Activated CD8-positive, alpha-beta memory T cell treated with anti-CD3 and anti-CD28 coated beads for 36 hours (primary cell): ENCODE measurements around the gene CAST. TPM values are rescaled to one million over a fixed set of nuclear protein-coding genes. Genes with fewer than 3 reads are reported as not detected.
"Not testable (repeated sequence)": the region's sequence is repeated elsewhere in the genome, so short reads cannot be mapped to it uniquely, and the experiment has no call there.

Source experiments
- CTCF ChIA-PET: fragments of 350-600 bp; sonication (Branson Sonifier 250); formaldehyde crosslinking; loops from one replicate; lab custom pipeline; 2021; ENCODE audit warnings: antibody characterized with exemption; lab: Charles Lee
- POLR2A ChIA-PET: fragments of 350-600 bp; sonication (Branson Sonifier 250); formaldehyde crosslinking; loops from one replicate; lab custom pipeline; 2021; ENCODE audit warnings: antibody characterized with exemption; lab: Charles Lee
- total RNA-seq, 2 experiments: library from RNA; stranded (reverse); gene quantifications; one replicate each; pipeline ENCODE4 v1.2.3, GENCODE V29; 2021

Gene CAST
- 100 to 1,000 TPM; 131 to 133 TPM for total RNA-seq

GRCh38 chr5:96661855-96662724, at the start of gene CAST:
TSS of gene CAST (plus strand) at chr5:96662376. CDS start at chr5:96662423, 47 bp downstream.
- ChIA-PET POLR2A (interaction anchor here (0.7 to 3.1 kb wide), 10 partner anchors 9 to 842 kb away, joined by 3 to 19 read pairs (median 4); partner anchors contain the start of gene LNPEP), CTCF (no interaction called here)

GRCh38 chr5:96614110-96614691, 48.0 kb upstream of the CAST start:
- ChIA-PET CTCF (interaction anchor here (0.8 to 1.4 kb wide), 9 partner anchors 14 to 413 kb away, joined by 3 to 7 read pairs (median 3); no protein-coding TSS in a partner anchor), POLR2A (interaction anchor here (0.6 kb wide), 2 partner anchors 75 to 138 kb away, joined by 3 read pairs; no protein-coding TSS in a partner anchor)

GRCh38 chr5:96615223-96615622, 47.0 kb upstream of the CAST start:
- ChIA-PET CTCF (interaction anchor here (1.0 kb wide), 2 partner anchors 14 to 137 kb away, joined by 4 read pairs; no protein-coding TSS in a partner anchor), POLR2A (no interaction called here)

GRCh38 chr5:96616801-96617200, 45.4 kb upstream of the CAST start:
- POLR2A ChIA-PET = no interaction called here
- CTCF ChIA-PET = interaction anchor here (0.8 to 1.2 kb wide), 2 partner anchors 71 to 136 kb away, joined by 4 read pairs; no protein-coding TSS in a partner anchor

- CTCF ChIA-PET = interaction anchor here (1.2 kb wide), 2 partner anchors 16 to 134 kb away, joined by 3 to 4 read pairs; no protein-coding TSS in a partner anchor
- POLR2A ChIA-PET = not testable (repeated sequence)
These were observed 43.7 kb upstream of the CAST start for GRCh38 chr5:96618311-96619016.

GRCh38 chr5:96619946-96620345, 42.2 kb upstream of the CAST start:
- ChIA-PET CTCF (no interaction called here), POLR2A (no interaction called here)

- CTCF ChIA-PET = no interaction called here
- POLR2A ChIA-PET = no interaction called here
These were observed 37.6 kb upstream of the CAST start for GRCh38 chr5:96624596-96624995.

GRCh38 chr5:96625365-96625764, 36.8 kb upstream of the CAST start:
- ChIA-PET CTCF (no interaction called here), POLR2A (no interaction called here)

GRCh38 chr5:96626956-96627355, 35.2 kb upstream of the CAST start:
- ChIA-PET POLR2A (interaction anchor here (0.6 kb wide), 1 partner anchor 526 kb away, joined by 3 read pairs; no protein-coding TSS in a partner anchor), CTCF (no interaction called here)

- ChIA-PET CTCF (no interaction called here), POLR2A (no interaction called here)
These were observed 34.3 kb upstream of the CAST start for GRCh38 chr5:96627792-96628398.

- CTCF ChIA-PET = no interaction called here
These were observed 33.8 kb upstream of the CAST start for GRCh38 chr5:96628406-96628805.

GRCh38 chr5:96629774-96630173, 32.4 kb upstream of the CAST start:
- ChIA-PET POLR2A (interaction anchor here (0.6 kb wide), 1 partner anchor 310 kb away, joined by 3 read pairs; no protein-coding TSS in a partner anchor), CTCF (interaction anchor here (1.3 kb wide), 1 partner anchor 15 kb away, joined by 4 read pairs; no protein-coding TSS in a partner anchor)

More at GRCh38 chr5:96628406-96628805, 33.8 kb upstream of the CAST start:
- POLR2A ChIA-PET = no interaction called here

GRCh38 chr5:96633820-96634219, 28.4 kb upstream of the CAST start:
- ChIA-PET POLR2A (no interaction called here), CTCF (interaction anchor here (1.0 kb wide), 1 partner anchor 16 kb away, joined by 3 read pairs; no protein-coding TSS in a partner anchor)

- POLR2A ChIA-PET = no interaction called here
- CTCF ChIA-PET = no interaction called here
These were observed 27.3 kb upstream of the CAST start for GRCh38 chr5:96634881-96635280.

GRCh38 chr5:96636046-96636445, 26.1 kb upstream of the CAST start:
- ChIA-PET CTCF (interaction anchor here (0.8 kb wide), 1 partner anchor 11 kb away, joined by 3 read pairs; no protein-coding TSS in a partner anchor), POLR2A (no interaction called here)

GRCh38 chr5:96636594-96636993, 25.6 kb upstream of the CAST start:
- POLR2A ChIA-PET = no interaction called here
- CTCF ChIA-PET = interaction anchor here (0.6 to 0.8 kb wide), 2 partner anchors 11 to 92 kb away, joined by 3 read pairs; no protein-coding TSS in a partner anchor

GRCh38 chr5:96637196-96637595, 25.0 kb upstream of the CAST start:
- ChIA-PET CTCF (interaction anchor here (0.6 kb wide), 1 partner anchor 91 kb away, joined by 3 read pairs; no protein-coding TSS in a partner anchor), POLR2A (no interaction called here)

GRCh38 chr5:96638561-96638960, 23.6 kb upstream of the CAST start:
- CTCF ChIA-PET = no interaction called here
- POLR2A ChIA-PET = no interaction called here

- POLR2A ChIA-PET = no interaction called here
- CTCF ChIA-PET = no interaction called here
These were observed 21.5 kb upstream of the CAST start for GRCh38 chr5:96640696-96641095.
